Neural cell (in vitro differentiated cells): Measurements from ENCODE around the gene PTTG1.

ENCODE experiments used
- CTCF ChIP-seq: fragments of 450-650 bp; IDR thresholded peaks from 2 replicates; pipeline ENCODE4 v1.5.1; 2014; ENCODE audit warnings: antibody characterized with exemption, mild to moderate bottlenecking, moderate library complexity; ENCODE audit not compliant: poor library complexity, severe bottlenecking
- EP300 ChIP-seq: fragments of 450-650 bp; conservative IDR thresholded peaks from 2 replicates; pipeline ENCODE4 v1.6.1; 2014; ENCODE audit warnings: antibody characterized with exemption, mild to moderate bottlenecking, moderate library complexity; ENCODE audit not compliant: poor library complexity, severe bottlenecking
- EZH2 ChIP-seq: fragments of 200-600, 300-800 bp; shearing (Covaris generic), sonication (generic); IDR thresholded peaks from 2 replicates; pipeline ENCODE4 v1.6.1; 2014; ENCODE audit warnings: antibody characterized with exemption, low read length, borderline replicate concordance, mild to moderate bottlenecking; ENCODE audit not compliant: insufficient read depth, poor library complexity, severe bottlenecking
- MXI1 ChIP-seq: fragments of 450-650 bp; conservative IDR thresholded peaks from 2 replicates; pipeline ENCODE4 v1.6.1; 2014; ENCODE audit warnings: antibody characterized with exemption, mild to moderate bottlenecking; ENCODE audit not compliant: poor library complexity, severe bottlenecking
- POLR2AphosphoS5 ChIP-seq: IDR thresholded peaks from 2 replicates; pipeline ENCODE4 v1.6.1; 2012
- RAD21 ChIP-seq: fragments of 450-650 bp; conservative IDR thresholded peaks from 2 replicates; pipeline ENCODE4 v1.6.1; 2014; ENCODE audit warnings: antibody characterized with exemption, mild to moderate bottlenecking, moderate library complexity
- TAF1 ChIP-seq: IDR thresholded peaks from 2 replicates; pipeline ENCODE4 v1.6.1; 2012; ENCODE audit warnings: low read depth

GRCh38 chr5:160437271-160437670 lies 15.6 kb downstream of the PTTG1 start:
- TF ChIP-seq CTCF (no peak), RAD21 (no peak), EP300 (no peak), POLR2AphosphoS5 (no peak), TAF1 (no peak), MXI1 (no peak), EZH2 (no peak)
